ENCODE measurements around the gene FGB. TPM values are rescaled to one million over a fixed set of nuclear protein-coding genes. Genes with fewer than 3 reads are reported as not detected.

FGB gene
- total RNA-seq, 4 donors from 2014 or later: not detected

DNA sequence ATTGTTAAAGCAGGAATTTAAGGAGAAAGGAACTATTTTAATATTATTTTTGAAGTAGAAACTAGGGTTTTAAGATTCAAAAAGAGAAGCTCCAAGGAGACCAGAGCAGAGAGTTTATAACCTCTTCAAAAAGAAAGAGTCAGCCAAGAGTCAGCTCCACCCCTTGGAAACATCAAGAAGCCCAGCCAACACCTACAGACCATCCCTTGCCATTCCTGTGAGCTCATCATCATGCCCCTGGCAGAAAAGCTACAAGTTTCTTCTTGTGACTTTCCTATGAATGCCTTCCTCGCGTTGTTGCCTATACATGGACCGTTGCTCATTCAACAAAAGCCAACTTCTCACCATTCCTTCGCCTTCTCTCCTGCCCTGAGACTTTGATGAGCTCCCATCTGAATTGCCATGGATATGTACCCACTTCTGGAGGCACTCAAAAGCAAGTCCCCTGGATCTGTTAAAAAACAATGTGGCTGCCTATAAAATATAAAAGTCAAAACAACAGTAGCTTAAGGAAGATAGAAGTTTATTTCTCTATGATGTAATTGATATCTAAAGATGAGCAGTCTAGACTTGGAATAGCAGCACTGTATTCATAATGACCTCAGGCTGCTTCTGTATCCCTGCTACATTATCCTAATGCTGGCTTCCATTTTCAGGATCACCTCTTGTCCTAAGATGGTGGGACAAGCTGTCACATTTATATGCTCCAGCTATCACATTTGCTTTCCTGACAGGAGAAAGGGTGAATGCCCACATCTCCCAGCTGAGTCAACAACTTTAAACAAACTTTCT, 32.9 kb upstream of the FGB start:
- DNase-seq: no peak
- Histone ChIP-seq H3K27me3 (no peaks in the 10 kb centered on the region), H3K4me1 (peaks cover 0 to 20% (median 0%) of the 10 kb centered on the region in 4 donors), H3K9me3 (no peaks in the 10 kb centered on the region), H3K4me3 (no peak overlapping the region), H3K27ac (no peak overlapping the region), H3K36me3 (no peaks in the 10 kb centered on the region)
- in situ Hi-C loops (cut with MboI; ENCODE audit: low pct_ligation_motif_present in 1 of 4, low pct_unique_long_range_greater_than_20kb in 1 of 4, low sequenced_read_pairs in 3 of 4) (no loop called here), intact Hi-C loops (cut with DNase I; ENCODE audit: low total_unique reads) (no loop called here)
- 67 to 83% methylated on average over 1 to 4 of the region's 4 CpGs for WGBS, 2 donors (ENCODE audit: low coverage in 1 of 2)
- TF ChIP-seq POLR2A (IDR thresholded peaks at IDR 0.05) (no peak), EP300 (IDR thresholded peaks at IDR 0.05; ENCODE audit: low read depth) (no peak)
- TF ChIP-seq, protein P1, sequence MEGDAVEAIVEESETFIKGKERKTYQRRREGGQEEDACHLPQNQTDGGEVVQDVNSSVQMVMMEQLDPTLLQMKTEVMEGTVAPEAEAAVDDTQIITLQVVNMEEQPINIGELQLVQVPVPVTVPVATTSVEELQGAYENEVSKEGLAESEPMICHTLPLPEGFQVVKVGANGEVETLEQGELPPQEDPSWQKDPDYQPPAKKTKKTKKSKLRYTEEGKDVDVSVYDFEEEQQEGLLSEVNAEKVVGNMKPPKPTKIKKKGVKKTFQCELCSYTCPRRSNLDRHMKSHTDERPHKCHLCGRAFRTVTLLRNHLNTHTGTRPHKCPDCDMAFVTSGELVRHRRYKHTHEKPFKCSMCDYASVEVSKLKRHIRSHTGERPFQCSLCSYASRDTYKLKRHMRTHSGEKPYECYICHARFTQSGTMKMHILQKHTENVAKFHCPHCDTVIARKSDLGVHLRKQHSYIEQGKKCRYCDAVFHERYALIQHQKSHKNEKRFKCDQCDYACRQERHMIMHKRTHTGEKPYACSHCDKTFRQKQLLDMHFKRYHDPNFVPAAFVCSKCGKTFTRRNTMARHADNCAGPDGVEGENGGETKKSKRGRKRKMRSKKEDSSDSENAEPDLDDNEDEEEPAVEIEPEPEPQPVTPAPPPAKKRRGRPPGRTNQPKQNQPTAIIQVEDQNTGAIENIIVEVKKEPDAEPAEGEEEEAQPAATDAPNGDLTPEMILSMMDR (IDR thresholded peaks at IDR 0.05): no peak

DNA sequence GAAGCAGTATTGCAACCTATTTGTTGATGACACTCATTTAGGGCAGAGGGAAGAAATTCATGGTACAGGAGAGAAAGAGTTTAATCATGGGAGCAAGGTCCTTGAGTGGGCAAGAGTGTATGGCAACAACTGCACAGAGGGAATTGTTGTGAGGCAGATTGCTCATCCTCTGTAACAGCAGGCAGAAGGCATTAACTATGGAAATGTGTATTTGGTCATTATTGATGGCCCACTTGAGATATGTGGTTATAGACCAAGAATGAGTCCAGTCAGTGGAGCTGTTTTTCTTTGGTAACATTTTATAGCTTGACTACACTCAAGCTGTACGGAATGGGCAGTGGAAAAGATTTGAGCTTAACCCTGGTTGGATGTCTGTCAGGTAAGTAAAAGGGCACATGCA, 28.5 kb upstream of the FGB start:
- H3K27ac ChIP-seq: no peak overlapping the region
- in situ Hi-C loops (cut with MboI; ENCODE audit: low pct_ligation_motif_present in 1 of 4, low pct_unique_long_range_greater_than_20kb in 1 of 4, low sequenced_read_pairs in 3 of 4): no loop called here
- WGBS, 2 donors (ENCODE audit: low coverage in 1 of 2): 60 to 91% methylated on average over 1 of the region's 1 CpG
- H3K36me3 ChIP-seq: peaks cover 0 to 33% (median 12%) of the 10 kb centered on the region in 4 donors
- peaks cover 0 to 5% (median 0%) of the 10 kb centered on the region in 4 donors for H3K4me1 ChIP-seq
- H3K4me3 ChIP-seq: no peak overlapping the region
- TF ChIP-seq POLR2A (IDR thresholded peaks at IDR 0.05) (no peak), EP300 (IDR thresholded peaks at IDR 0.05; ENCODE audit: low read depth) (no peak), POLR2AphosphoS5 (IDR thresholded peaks at IDR 0.05) (no peak)
- TF ChIP-seq, protein P1 (IDR thresholded peaks at IDR 0.05): no peak
- H3K27me3 ChIP-seq: no peaks in the 10 kb centered on the region
- no peak for DNase-seq
- intact Hi-C loops (cut with DNase I; ENCODE audit: low total_unique reads): no loop called here
- H3K9me3 ChIP-seq: no peaks in the 10 kb centered on the region

DNA sequence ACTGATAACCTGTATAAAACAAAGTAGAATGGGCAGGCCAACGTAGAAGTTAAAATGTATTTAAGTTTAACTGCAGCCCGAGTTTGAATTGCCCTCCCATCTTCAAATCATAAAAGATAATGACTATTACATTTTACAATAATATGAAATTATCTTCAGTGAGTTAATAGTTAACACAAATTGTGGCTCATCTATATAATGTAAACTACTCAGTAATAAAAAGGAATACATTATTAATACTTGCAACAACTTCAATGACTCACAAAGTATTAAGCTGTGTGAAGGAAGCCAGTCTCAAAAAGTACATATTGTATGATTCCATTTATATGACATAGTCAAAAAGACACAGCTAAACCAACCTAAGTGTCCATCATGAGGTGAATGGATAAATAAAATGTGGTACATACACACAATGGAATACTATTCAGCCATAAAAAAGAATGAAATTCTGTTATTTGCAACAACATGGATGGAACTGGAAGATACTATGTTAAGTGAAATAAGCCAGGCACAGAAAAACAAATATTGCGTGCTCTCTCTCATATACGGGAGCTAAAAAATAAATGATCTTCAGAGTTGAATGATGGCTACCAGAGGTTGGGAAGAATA, 20.4 kb upstream of the FGB start:
- DNase-seq: no peak
- Histone ChIP-seq H3K27me3 (no peaks in the 10 kb centered on the region), H3K27ac (no peak overlapping the region), H3K4me3 (no peak overlapping the region), H3K36me3 (peaks cover 0 to 95% (median 47%) of the 10 kb centered on the region in 4 donors), H3K9me3 (no peaks in the 10 kb centered on the region), H3K4me1 (no peaks in the 10 kb centered on the region)
- in situ Hi-C loops (cut with MboI; ENCODE audit: low pct_ligation_motif_present in 1 of 4, low pct_unique_long_range_greater_than_20kb in 1 of 4, low sequenced_read_pairs in 3 of 4) (no loop called here), intact Hi-C loops (cut with DNase I; ENCODE audit: low total_unique reads) (no loop called here)
- WGBS, 2 donors (ENCODE audit: low coverage in 1 of 2): 79 to 80% methylated on average over 4 of the region's 4 CpGs
- TF ChIP-seq POLR2AphosphoS5 (IDR thresholded peaks at IDR 0.05): no peak
- TF ChIP-seq POLR2A (IDR thresholded peaks at IDR 0.05): no peak
- TF ChIP-seq, protein P1 (IDR thresholded peaks at IDR 0.05): no peak
- TF ChIP-seq EP300 (IDR thresholded peaks at IDR 0.05; ENCODE audit: low read depth): no peak

DNA sequence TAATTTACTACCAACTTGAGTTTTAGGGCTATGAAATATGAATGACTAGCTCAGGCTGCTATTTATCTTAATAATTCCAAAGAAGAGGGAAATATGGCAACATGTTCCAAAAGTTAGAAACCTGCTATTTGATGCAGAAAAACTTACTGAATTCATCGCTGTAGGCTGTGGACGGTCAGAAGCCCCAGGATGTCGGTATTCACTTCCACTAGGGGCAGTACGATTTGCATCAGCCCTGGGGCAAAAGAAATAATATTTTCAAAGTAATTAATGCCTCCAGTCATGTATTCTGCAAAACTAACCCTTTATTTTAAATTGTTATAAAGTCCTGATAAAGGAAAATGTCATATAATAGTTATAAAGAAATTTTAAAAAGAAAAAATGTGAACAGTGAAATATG, 17.1 kb upstream of the FGB start:
- Histone ChIP-seq H3K4me3 (no peak overlapping the region), H3K27me3 (no peaks in the 10 kb centered on the region), H3K27ac (no peak overlapping the region), H3K36me3 (peaks cover 0 to 68% (median 33%) of the 10 kb centered on the region in 4 donors), H3K9me3 (no peaks in the 10 kb centered on the region), H3K4me1 (peaks cover 10 to 20% (median 15%) of the 10 kb centered on the region in 4 donors)
- in situ Hi-C loops (cut with MboI; ENCODE audit: low pct_ligation_motif_present in 1 of 4, low pct_unique_long_range_greater_than_20kb in 1 of 4, low sequenced_read_pairs in 3 of 4) (no loop called here), intact Hi-C loops (cut with DNase I; ENCODE audit: low total_unique reads) (no loop called here)
- TF ChIP-seq, protein P1 (IDR thresholded peaks at IDR 0.05): no peak
- TF ChIP-seq EP300 (IDR thresholded peaks at IDR 0.05; ENCODE audit: low read depth) (no peak), POLR2A (IDR thresholded peaks at IDR 0.05) (no peak), POLR2AphosphoS5 (IDR thresholded peaks at IDR 0.05) (no peak)
- WGBS, 2 donors (ENCODE audit: low coverage in 1 of 2): 92 to 100% methylated on average over 4 of the region's 4 CpGs
- no peak for DNase-seq

Data from transverse colon (tissue), 4 donors.